K562 (cell line): ENCODE measurements around the gene KRTAP20-3. TPM values are rescaled to one million over a fixed set of nuclear protein-coding genes. Genes with fewer than 3 reads are reported as not detected.

Source experiments
- ATAC-seq: fragments of 200-7000 bp; cut with Tn5 transposase; 3 replicates; pipeline ENCODE4 v1.9.1; 2020; ENCODE audit warnings: moderate library complexity
- BruUV-seq: library from RNA; stranded (reverse); fragments of 400-500 nt; replicated peaks from 2 replicates; lab custom pipeline; 2021; lab: Mats Ljungman, UMichigan
- CTCF ChIA-PET: fragments of 300-600 bp; formaldehyde crosslinking; extraction: SDS; loops from one replicate; lab custom pipeline; 2021; ENCODE audit warnings: low intra/inter-chr PET ratio; lab: Yijun Ruan, JAX
- POLR2A ChIA-PET: fragments of 300-600, 350-650 bp; sonication (Branson Sonifier 250); formaldehyde crosslinking; extraction: SDS; loops from one replicate; lab custom pipeline; 2021; ENCODE audit warnings: antibody characterized with exemption, inconsistent platforms; lab: Yijun Ruan, JAX
- DNase-seq, 4 experiments: peaks; one replicate each; pipeline versions ENCODE4 v3.0.0 to v3.0.0-alpha.2; 2011 to 2018; ENCODE audit warnings: low spot score in 3 of 4, mixed read lengths in 3 of 4; ENCODE audit errors: extremely low read depth in 1 of 4
- FAIRE-seq: peaks from 2 replicates; lab custom pipeline; 2011; peaks lifted over from hg19 to GRCh38; lab: Jason Lieb, UNC
- H2AFZ ChIP-seq: 2 replicates; pipeline ENCODE4 v1.6.0; 2011; ENCODE audit warnings: low read depth, low read length, control low read depth, inconsistent platforms
- H3K27ac ChIP-seq: fragments of 200-600 bp; 3 replicates; pipeline ENCODE4 v1.8.0; 2011; ENCODE audit warnings: low read depth, mild to moderate bottlenecking, control low read depth, inconsistent platforms, low read length, moderate library complexity, mixed read lengths; ENCODE audit errors: extremely low read depth
- H3K27me3 ChIP-seq, 2 experiments: fragments of 300-600 bp in 1 of 2; 2 replicates in 1 of 2; 3 replicates in 1 of 2; pipeline versions ENCODE4 v1.6.0 to v1.8.0; 2011; ENCODE audit warnings: inconsistent platforms in 2 of 2, low read length in 2 of 2, mild to moderate bottlenecking in 1 of 2, mixed read lengths in 1 of 2, moderate library complexity in 1 of 2; ENCODE audit not compliant: control insufficient read depth in 2 of 2, insufficient read depth in 2 of 2
- H3K36me3 ChIP-seq: fragments of 300-600 bp; 3 replicates; pipeline ENCODE4 v1.8.0; 2011; ENCODE audit warnings: mild to moderate bottlenecking, low read length, inconsistent platforms; ENCODE audit not compliant: control insufficient read depth, insufficient read depth
- H3K4me1 ChIP-seq, 2 experiments: fragments of 200-600 bp in 1 of 2; replicated peaks in 1 of 2; 2 replicates in 1 of 2; 3 replicates in 1 of 2; pipeline versions ENCODE4 v1.5.1 to v1.8.0; 2011; ENCODE audit warnings: inconsistent platforms in 2 of 2, low read length in 2 of 2, mild to moderate bottlenecking in 1 of 2, mixed read lengths in 1 of 2, moderate library complexity in 1 of 2; ENCODE audit not compliant: control insufficient read depth in 2 of 2, insufficient read depth in 2 of 2
- H3K4me2 ChIP-seq: 2 replicates; pipeline ENCODE4 v1.6.1; 2011; ENCODE audit warnings: low read length, control low read depth, inconsistent platforms, mixed read lengths; ENCODE audit not compliant: insufficient read depth
- H3K4me3 ChIP-seq: fragments of 200-600 bp; sonication (generic), shearing (Covaris generic); 2 replicates; pipeline ENCODE4 v1.5.1; 2016; ENCODE audit warnings: control low read depth, inconsistent platforms
- H3K79me2 ChIP-seq: fragments of 200-600 bp; 3 replicates; pipeline ENCODE4 v1.8.0; 2011; ENCODE audit warnings: low read length, inconsistent platforms; ENCODE audit not compliant: control insufficient read depth, insufficient read depth
- H3K9ac ChIP-seq, 2 experiments: 2 replicates each; pipeline versions ENCODE4 v1.6.0 to v1.6.1; 2011; ENCODE audit warnings: low read depth in 2 of 2, low read length in 2 of 2, control low read depth in 1 of 2, inconsistent platforms in 1 of 2, mild to moderate bottlenecking in 1 of 2, mixed read lengths in 1 of 2; ENCODE audit not compliant: insufficient read depth in 1 of 2
- H3K9me1 ChIP-seq: one replicate; pipeline ENCODE4 v1.6.0; 2011; ENCODE audit warnings: inconsistent platforms, mild to moderate bottlenecking, low read length, moderate library complexity; ENCODE audit not compliant: control insufficient read depth, insufficient read depth
- H3K9me3 ChIP-seq: replicated peaks from 2 replicates; pipeline ENCODE4 v1.5.1; 2011; ENCODE audit warnings: low read depth, low read length, inconsistent platforms; ENCODE audit not compliant: control insufficient read depth, insufficient read depth
- H4K20me1 ChIP-seq: replicated peaks from 2 replicates; pipeline ENCODE4 v1.6.1; 2011; ENCODE audit warnings: low read length, inconsistent platforms, mixed read lengths; ENCODE audit not compliant: control insufficient read depth, insufficient read depth
- CBX8 ChIP-seq: fragments of 200-600 bp; sonication (generic); IDR thresholded peaks from 2 replicates; pipeline ENCODE4 v1.6.1; 2012; ENCODE audit warnings: borderline replicate concordance, mixed run types, low read depth, mild to moderate bottlenecking, moderate library complexity, mixed read lengths, low read length, control low read depth, inconsistent platforms; ENCODE audit not compliant: poor library complexity, severe bottlenecking; ENCODE audit errors: extremely low read depth
- CTBP1 ChIP-seq: fragments of 450-650 bp; IDR thresholded peaks from 2 replicates; pipeline ENCODE4 v1.6.1; 2016; ENCODE audit warnings: borderline replicate concordance
- EGR1 ChIP-seq: fragments of 450-650 bp; conservative IDR thresholded peaks from 2 replicates; pipeline ENCODE4 v1.6.1; 2017; ENCODE audit warnings: mild to moderate bottlenecking
- ELF1 ChIP-seq: fragments of 200-800 bp; sonication (Bioruptor generic); IDR thresholded peaks from 2 replicates; pipeline ENCODE4 v1.6.1; 2016; ENCODE audit warnings: missing genetic modification characterization, missing compliant biosample characterization
- HOXB6 ChIP-seq: fragments of 250-450 bp; sonication (Bioruptor Pico); IDR thresholded peaks from 2 replicates; pipeline ENCODE4 v1.5.1; 2022; ENCODE audit warnings: mild to moderate bottlenecking, borderline replicate concordance
- MCM2 ChIP-seq: fragments of 450-650 bp; IDR thresholded peaks from 2 replicates; pipeline ENCODE4 v1.6.1; 2017; ENCODE audit warnings: low read depth, mild to moderate bottlenecking
- PURB ChIP-seq: sonication (generic); formaldehyde crosslinking; IDR thresholded peaks from 2 replicates; pipeline ENCODE4 v1.9.0; 2021; ENCODE audit warnings: low read depth, mild to moderate bottlenecking, missing genetic modification reagents
- RFX7 ChIP-seq: fragments of 250-450 bp; sonication (Bioruptor Pico); IDR thresholded peaks from 2 replicates; pipeline ENCODE4 v1.5.1; 2021; ENCODE audit warnings: mild to moderate bottlenecking
- SRSF3 ChIP-seq: fragments of 200-400 bp; formaldehyde crosslinking; IDR thresholded peaks from 2 replicates; pipeline ENCODE4 v1.6.1; 2016; ENCODE audit warnings: mild to moderate bottlenecking, low read length, moderate library complexity; ENCODE audit not compliant: insufficient read depth
- YBX1 ChIP-seq: fragments of 450-650 bp; IDR thresholded peaks from 2 replicates; pipeline ENCODE4 v1.7.1; 2016; ENCODE audit warnings: mild to moderate bottlenecking
- ZBTB8A ChIP-seq: fragments of 450-650 bp; IDR thresholded peaks from 2 replicates; pipeline ENCODE4 v1.6.1; 2018; ENCODE audit warnings: mild to moderate bottlenecking, moderate library complexity; ENCODE audit not compliant: partially characterized antibody
- ZFP1 ChIP-seq: fragments of 450-650 bp; formaldehyde crosslinking; IDR thresholded peaks from 2 replicates; pipeline ENCODE4 v1.4.0; 2020; ENCODE audit warnings: mild to moderate bottlenecking, mixed read lengths
- ZNF134 ChIP-seq: fragments of 250-450 bp; sonication (Bioruptor Pico); conservative IDR thresholded peaks from 2 replicates; pipeline ENCODE4 v1.4.0; 2020
- ZNF253 ChIP-seq: fragments of 250-450 bp; sonication (Bioruptor Pico); conservative IDR thresholded peaks from 2 replicates; pipeline ENCODE4 v1.6.1; 2021; ENCODE audit warnings: mild to moderate bottlenecking
- ZNF586 ChIP-seq: fragments of 450-650 bp; formaldehyde crosslinking; conservative IDR thresholded peaks from 2 replicates; pipeline ENCODE4 v1.4.0; 2020; ENCODE audit warnings: mild to moderate bottlenecking, moderate library complexity
- WGBS: fragments of 100-300 bp; shearing (Covaris generic); methylation state at CpG from one replicate; pipeline ENCODE4 v1.1.6; 2016; ENCODE audit warnings: low coverage, mixed read lengths; ENCODE audit not compliant: insufficient coverage; ENCODE audit errors: missing lambda C conversion rate; 5-methylcytosine and 5-hydroxymethylcytosine counted together
- in situ Hi-C: fragments of 300-500 bp; cut with MboI; formaldehyde crosslinking; loops from 4 replicates; pipeline ENCODE4 v1.15.0; 2018; ENCODE audit warnings: inconsistent platforms, mixed read lengths
- intact Hi-C: fragments of 100-400 bp; cut with micrococcal nuclease; formaldehyde crosslinking; loops from 2 replicates; pipeline ENCODE4 v1.14.2; 2022
- polyA plus RNA-seq, 8 experiments: library from polyadenylated mRNA; depleted of rRNA in 4 of 8; stranded (reverse) in 5 of 8; unstranded in 3 of 8; fragments of >200 nt; fragmentation: Nextera tagmentation in 2 of 8; fragmentation: Illumina TruSeq in 1 of 8; extraction: Ambion mirVana in 2 of 8; extraction: Trizol in 1 of 8; gene quantifications; 2 replicates each; pipeline versions ENCODE4 v1.2.1 to v1.2.3, GENCODE V29; 2011 to 2014; ENCODE audit warnings: inconsistent platforms in 1 of 8, missing spikeins in 1 of 8
- total RNA-seq, 7 experiments: library from RNA; depleted of rRNA in 6 of 7; stranded (reverse); fragments of >200 nt in 6 of 7; fragmentation: Illumina TruSeq in 2 of 7; extraction: Trizol in 2 of 7; gene quantifications; 2 replicates each; pipeline versions ENCODE4 v1.2.1 to v1.2.3, GENCODE V29; 2011 to 2021; ENCODE audit warnings: low replicate concordance in 1 of 7
- TF ChIP-seq, protein P1 (sequence below): IDR thresholded peaks from 2 replicates; pipeline ENCODE4 v1.6.1; 2011; ENCODE audit not compliant: insufficient read length; ENCODE audit errors: extremely low read depth
- TF ChIP-seq, protein P2 (sequence below): fragments of 250-450 bp; sonication (Bioruptor Pico); IDR thresholded peaks from 2 replicates; pipeline ENCODE4 v1.8.0; 2021; ENCODE audit warnings: mild to moderate bottlenecking, moderate library complexity

The KRTAP20-3 gene
- total and polyA plus RNA-seq, 9 of the 15 experiments (the other 6 are each of a cell fraction or from before 2014, with no cell fraction given): not detected

DNA sequence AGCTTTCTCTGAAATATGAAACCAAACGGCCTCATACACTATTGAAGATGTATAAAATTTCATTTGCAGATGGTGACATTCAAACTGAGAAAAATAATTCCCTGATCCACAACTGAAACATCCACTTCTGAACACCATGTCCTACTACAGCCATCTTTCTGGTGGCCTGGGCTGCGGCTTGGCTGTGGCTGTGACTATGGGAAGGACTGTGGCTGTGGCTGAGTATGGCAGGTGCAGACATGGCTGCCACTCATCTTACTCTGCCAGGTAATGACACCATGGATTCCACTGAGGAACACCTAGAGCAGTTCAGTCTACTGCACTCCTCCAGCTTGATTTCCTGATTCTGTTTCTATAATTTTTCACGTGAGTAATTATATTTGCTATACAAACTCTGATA, 22.1 kb upstream of the KRTAP20-3 start, which contains the start of gene KRTAP20-4:
KRTAP20-4 (plus strand) TSS at position 106 of the 400 bp plus-strand sequence.
- H3K9ac ChIP-seq: no peak within 1 kb of the TSS
- FAIRE-seq: no peak
- H3K9me3 ChIP-seq: no peaks in the 10 kb centered on the region; the same call in 1 of the 2 replicates
- no peaks in the 10 kb centered on the region for H3K9me1 ChIP-seq
- no peak for DNase-seq
- intact Hi-C loops: no loop called here
- in situ Hi-C loops: no loop called here
- CTCF ChIA-PET: no interaction called here
- H3K27ac ChIP-seq: no peak within 1 kb of the TSS
- POLR2A ChIA-PET: no interaction called here
- no peaks in the 10 kb centered on the region for H3K79me2 ChIP-seq
- H3K4me2 ChIP-seq: no peak within 1 kb of the TSS
- ATAC-seq: no peak
- H3K36me3 ChIP-seq: no peaks in the 10 kb centered on the region
- H4K20me1 ChIP-seq: no peaks in the 10 kb centered on the region
- H3K4me3 ChIP-seq: no peak within 1 kb of the TSS
- no TSS peak for BruUV-seq
- H2AFZ ChIP-seq: no peak within 1 kb of the TSS
- no peaks in the 10 kb centered on the region for H3K4me1 ChIP-seq
- no peaks in the 10 kb centered on the region for H3K27me3 ChIP-seq
- 0% methylated on average over 3 of the region's 3 CpGs for WGBS
- no peak for TF ChIP-seq CTBP1
- TF ChIP-seq EGR1: no peak
- TF ChIP-seq ZNF253 (CRISPR knock-in tag): no peak
- TF ChIP-seq CBX8: no peak
- no peak for TF ChIP-seq HOXB6 (CRISPR knock-in tag)
- no peak for TF ChIP-seq ELF1 (tag)
- no peak for TF ChIP-seq SRSF3

DNA sequence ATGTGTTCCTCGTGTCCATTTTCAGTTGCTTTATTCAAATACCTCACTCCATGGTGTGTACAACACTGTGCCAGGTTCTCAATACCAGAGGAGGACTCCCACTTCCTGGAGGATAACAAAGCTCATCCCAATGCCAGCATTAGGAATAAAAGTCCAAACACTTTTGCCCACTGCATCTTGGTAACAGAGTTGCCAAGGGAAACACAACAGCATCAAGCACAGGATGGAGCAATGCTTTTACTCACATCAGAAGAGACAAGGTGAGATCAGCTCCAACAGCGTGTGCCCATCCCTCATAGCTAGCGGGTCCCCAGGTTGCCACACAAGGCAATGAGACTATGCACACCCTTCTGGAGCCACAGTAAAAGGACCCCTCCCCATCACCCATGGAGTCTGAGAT, 19.3 kb upstream of the KRTAP20-3 start:
- in situ Hi-C loops (no loop called here), intact Hi-C loops (no loop called here)
- Histone ChIP-seq H2AFZ (no peak overlapping the region), H3K4me2 (no peak overlapping the region), H3K9me3 (no peaks in the 10 kb centered on the region), H4K20me1 (no peaks in the 10 kb centered on the region), H3K27me3 (no peaks in the 10 kb centered on the region), H3K9ac (no peak overlapping the region), H3K79me2 (no peaks in the 10 kb centered on the region), H3K9me1 (no peaks in the 10 kb centered on the region), H3K27ac (no peak overlapping the region), H3K4me1 (no peaks in the 10 kb centered on the region), H3K36me3 (no peaks in the 10 kb centered on the region), H3K4me3 (no peak overlapping the region)
- WGBS: 4% methylated on average over 3 of the region's 3 CpGs
- FAIRE-seq (no peak), ATAC-seq (no peak), DNase-seq (no peak)
- POLR2A ChIA-PET: interaction anchor here (0.7 kb wide), 1 partner anchor 744 kb away, joined by 3 read pairs; no protein-coding TSS in a partner anchor
- BruUV-seq: no TSS peak
- CTCF ChIA-PET: no interaction called here
- TF ChIP-seq, protein P1, sequence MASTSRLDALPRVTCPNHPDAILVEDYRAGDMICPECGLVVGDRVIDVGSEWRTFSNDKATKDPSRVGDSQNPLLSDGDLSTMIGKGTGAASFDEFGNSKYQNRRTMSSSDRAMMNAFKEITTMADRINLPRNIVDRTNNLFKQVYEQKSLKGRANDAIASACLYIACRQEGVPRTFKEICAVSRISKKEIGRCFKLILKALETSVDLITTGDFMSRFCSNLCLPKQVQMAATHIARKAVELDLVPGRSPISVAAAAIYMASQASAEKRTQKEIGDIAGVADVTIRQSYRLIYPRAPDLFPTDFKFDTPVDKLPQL: no peak
- no peak for TF ChIP-seq RFX7 (CRISPR knock-in tag)
- TF ChIP-seq MCM2: no peak
- no peak for TF ChIP-seq ZNF134 (CRISPR knock-in tag)
- TF ChIP-seq EGR1: no peak
- TF ChIP-seq ZNF586 (CRISPR knock-in tag): no peak
- TF ChIP-seq, protein P2, sequence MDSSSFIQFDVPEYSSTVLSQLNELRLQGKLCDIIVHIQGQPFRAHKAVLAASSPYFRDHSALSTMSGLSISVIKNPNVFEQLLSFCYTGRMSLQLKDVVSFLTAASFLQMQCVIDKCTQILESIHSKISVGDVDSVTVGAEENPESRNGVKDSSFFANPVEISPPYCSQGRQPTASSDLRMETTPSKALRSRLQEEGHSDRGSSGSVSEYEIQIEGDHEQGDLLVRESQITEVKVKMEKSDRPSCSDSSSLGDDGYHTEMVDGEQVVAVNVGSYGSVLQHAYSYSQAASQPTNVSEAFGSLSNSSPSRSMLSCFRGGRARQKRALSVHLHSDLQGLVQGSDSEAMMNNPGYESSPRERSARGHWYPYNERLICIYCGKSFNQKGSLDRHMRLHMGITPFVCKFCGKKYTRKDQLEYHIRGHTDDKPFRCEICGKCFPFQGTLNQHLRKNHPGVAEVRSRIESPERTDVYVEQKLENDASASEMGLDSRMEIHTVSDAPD (CRISPR knock-in tag): no peak
- no peak for TF ChIP-seq ZFP1 (CRISPR knock-in tag)
- TF ChIP-seq PURB (CRISPR knock-in tag): no peak
- no peak for TF ChIP-seq YBX1
- no peak for TF ChIP-seq ZBTB8A
